MCF 10A (cell line): ENCODE measurements around the gene ZNF142. TPM values are rescaled to one million over a fixed set of nuclear protein-coding genes. Genes with fewer than 3 reads are reported as not detected.

ENCODE experiments used
- BruUV-seq: library from RNA; stranded (reverse); fragments of 400-500 nt; replicated peaks from 2 replicates; lab custom pipeline; 2021; lab: Mats Ljungman, UMichigan
- CTCF ChIA-PET: fragments of 300-600 bp; sonication (Branson Sonifier 250); formaldehyde crosslinking; extraction: SDS; loops from one replicate; lab custom pipeline; 2021; ENCODE audit warnings: antibody characterized with exemption, inconsistent platforms; lab: Yijun Ruan, JAX
- POLR2A ChIA-PET: fragments of 300-600, 350-650 bp; sonication (Branson Sonifier 250); formaldehyde crosslinking; extraction: SDS; loops from one replicate; lab custom pipeline; 2020; ENCODE audit warnings: antibody characterized with exemption, inconsistent platforms; lab: Yijun Ruan, JAX
- DNase-seq: peaks from one replicate; pipeline ENCODE4 v3.0.0-alpha.2; 2018; ENCODE audit not compliant: unreplicated experiment
- H3K27ac Mint-ChIP-seq: one replicate; pipeline ENCODE4 v1.8.0; 2022; ENCODE audit warnings: mild to moderate bottlenecking, low read depth, mixed read lengths; ENCODE audit not compliant: unreplicated experiment
- H3K27me3 Mint-ChIP-seq: one replicate; pipeline ENCODE4 v1.8.0; 2022; ENCODE audit warnings: mixed read lengths; ENCODE audit not compliant: insufficient read depth, unreplicated experiment
- H3K36me3 Mint-ChIP-seq: one replicate; pipeline ENCODE4 v1.8.0; 2022; ENCODE audit warnings: mild to moderate bottlenecking, moderate library complexity, mixed read lengths; ENCODE audit not compliant: insufficient read depth, unreplicated experiment
- H3K4me1 Mint-ChIP-seq: one replicate; pipeline ENCODE4 v1.8.0; 2022; ENCODE audit warnings: mixed read lengths; ENCODE audit not compliant: insufficient read depth, unreplicated experiment
- H3K4me3 Mint-ChIP-seq: one replicate; pipeline ENCODE4 v1.8.0; 2022; ENCODE audit warnings: mild to moderate bottlenecking, moderate library complexity, mixed read lengths; ENCODE audit not compliant: unreplicated experiment
- H3K9me3 Mint-ChIP-seq: one replicate; pipeline ENCODE4 v1.8.0; 2022; ENCODE audit warnings: mixed read lengths; ENCODE audit not compliant: unreplicated experiment
- CTCF ChIP-seq: fragments of 200-600 bp; IDR thresholded peaks from one replicate; pipeline ENCODE4 v1.8.0; 2022; ENCODE audit warnings: antibody characterized with exemption, mild to moderate bottlenecking; ENCODE audit not compliant: unreplicated experiment
- intact Hi-C: fragments of 100-400 bp; cut with micrococcal nuclease; formaldehyde crosslinking; loops from 2 replicates; pipeline ENCODE4 v1.14.1; 2022
- total RNA-seq: library from RNA; stranded (reverse); gene quantifications from 2 replicates; pipeline ENCODE4 v1.2.3, GENCODE V29; 2022

Gene ZNF142
- total RNA-seq, 1 experiment from 2014 or later, result 37.8 TPM

DNA sequence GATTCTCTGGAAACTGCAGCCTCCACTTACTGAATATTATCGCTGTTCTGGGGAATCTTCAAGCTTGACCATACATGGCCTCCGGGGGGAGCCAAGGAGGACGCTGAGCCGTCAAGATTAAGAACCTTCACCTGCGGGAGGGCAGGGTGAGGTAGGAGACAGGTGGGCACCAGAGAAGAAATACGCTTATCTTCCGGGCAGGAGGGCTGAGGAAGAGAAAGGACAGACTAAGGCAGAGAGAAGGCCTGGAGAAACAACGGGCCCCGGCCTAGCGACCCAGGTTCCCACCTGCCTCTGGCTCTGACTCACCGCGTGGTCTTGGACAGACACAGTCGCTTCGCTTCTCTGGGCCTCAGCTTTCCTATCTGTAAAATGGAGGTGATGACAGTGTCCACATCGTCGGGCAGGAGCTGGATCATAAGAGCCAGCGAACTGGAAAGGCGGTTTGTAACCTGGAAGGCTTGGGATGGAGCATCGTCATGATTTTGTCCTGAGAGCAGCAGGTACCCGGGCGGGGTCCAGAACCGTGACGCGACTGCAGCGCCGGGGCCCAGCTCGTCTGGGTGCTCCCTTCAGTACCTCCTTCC is 659 bp downstream of the ZNF142 start:
- ChIA-PET CTCF (interaction anchor here (0.6 to 6.0 kb wide), 18 partner anchors 10 to 732 kb away, joined by 3 to 48 read pairs (median 5); partner anchors contain the start of genes RNF25, STK36 and TTLL4), POLR2A (interaction anchor here (0.5 to 6.1 kb wide), 16 partner anchors 8 to 443 kb away, joined by 3 to 105 read pairs (median 4); partner anchors contain the start of genes PLCD4, RNF25, STK36 and TMBIM1)
- Mint-ChIP-seq H3K27ac (peak overlapping the region; percentile 82), H3K36me3 (peaks cover 59% of the 10 kb centered on the region), H3K27me3 (no peaks in the 10 kb centered on the region), H3K9me3 (no peaks in the 10 kb centered on the region), H3K4me1 (peaks cover 27% of the 10 kb centered on the region), H3K4me3 (peak overlapping the region; percentile 92)
- TF ChIP-seq CTCF, result peak; percentile 53
- intact Hi-C loops, result loop anchor here (1.0 to 5.0 kb wide), 5 partner anchors 13 to 189 kb away; no protein-coding TSS in a partner anchor
- peak; percentile 75 for DNase-seq
- TSS peak; percentile 42 for BruUV-seq

GRCh38 chr2:218655751-218656150 is 3.7 kb downstream of the ZNF142 start:
- DNase-seq, result no peak
- Mint-ChIP-seq H3K27ac (no peak overlapping the region), H3K9me3 (no peaks in the 10 kb centered on the region), H3K27me3 (no peaks in the 10 kb centered on the region), H3K36me3 (peaks cover 60% of the 10 kb centered on the region), H3K4me3 (no peak overlapping the region), H3K4me1 (peaks cover 23% of the 10 kb centered on the region)
- ChIA-PET POLR2A (interaction anchor here (0.7 kb wide), 3 partner anchors 16 to 32 kb away, joined by 3 to 7 read pairs (median 3); partner anchors contain the start of genes RNF25 and STK36), CTCF (interaction anchor here (1.2 to 3.6 kb wide), 2 partner anchors 31 to 46 kb away, joined by 3 to 15 read pairs; no protein-coding TSS in a partner anchor)
- no peak for TF ChIP-seq CTCF
- BruUV-seq, result no TSS peak
- intact Hi-C loops, result loop anchor here (5.0 kb wide), 1 partner anchor 77 kb away; no protein-coding TSS in a partner anchor

- no TSS peak for BruUV-seq
- Mint-ChIP-seq H3K36me3 (peaks cover 84% of the 10 kb centered on the region), H3K27me3 (no peaks in the 10 kb centered on the region), H3K4me3 (no peak overlapping the region), H3K27ac (no peak overlapping the region), H3K9me3 (no peaks in the 10 kb centered on the region), H3K4me1 (no peaks in the 10 kb centered on the region)
- no peak for DNase-seq
- ChIA-PET POLR2A (interaction anchor here (1.4 kb wide), 1 partner anchor 41 kb away, joined by 5 read pairs; the partner anchor contains the start of gene PLCD4), CTCF (interaction anchor here (0.5 to 5.2 kb wide), 14 partner anchors 10 to 847 kb away, joined by 3 to 48 read pairs (median 4); partner anchors contain the start of genes BCS1L, RNF25, STK36 and ZNF142)
- intact Hi-C loops, result loop anchor here (2.0 kb wide), 2 partner anchors 80 to 242 kb away; partner anchors contain the start of genes CNOT9 and USP37
- no peak for TF ChIP-seq CTCF
Observed at GRCh38 chr2:218648787-218649100, 10.7 kb downstream of the ZNF142 start.

GRCh38 chr2:218648088-218648786 is 11.2 kb downstream of the ZNF142 start:
- no peaks in the 10 kb centered on the region for H3K4me1 Mint-ChIP-seq
- no peak overlapping the region for H3K27ac Mint-ChIP-seq
- H3K9me3 Mint-ChIP-seq, result no peaks in the 10 kb centered on the region
- ChIA-PET CTCF (interaction anchor here (0.5 to 5.2 kb wide), 26 partner anchors 9 to 861 kb away, joined by 3 to 48 read pairs (median 4); partner anchors contain the start of genes BCS1L, PLCD4, RNF25 and STK36), POLR2A (interaction anchor here (0.6 to 1.4 kb wide), 2 partner anchors 41 to 180 kb away, joined by 3 to 5 read pairs; partner anchors contain the start of gene PLCD4)
- peak; percentile 68 for DNase-seq
- BruUV-seq, result no TSS peak
- H3K36me3 Mint-ChIP-seq, result peaks cover 83% of the 10 kb centered on the region
- intact Hi-C loops, result loop anchor here (2.0 kb wide), 2 partner anchors 79 to 241 kb away; partner anchors contain the start of genes CNOT9 and USP37
- H3K4me3 Mint-ChIP-seq, result no peak overlapping the region
- TF ChIP-seq CTCF, result peak; percentile 67
- no peaks in the 10 kb centered on the region for H3K27me3 Mint-ChIP-seq
